CD14-positive monocyte (primary cell): ENCODE results near the gene CHST2. TPM values are rescaled to one million over a fixed set of nuclear protein-coding genes. Genes with fewer than 3 reads are reported as not detected.

Experiments used
- DNase-seq, 3 donors: peaks; one replicate each; pipeline ENCODE4 v3.0.0-alpha.2; 2011 to 2022
- H2AFZ ChIP-seq: 2 replicates; pipeline ENCODE4 v1.6.0; 2012; ENCODE audit warnings: mild to moderate bottlenecking, low read depth, low read length, inconsistent platforms; ENCODE audit not compliant: insufficient read depth, poor library complexity, severe bottlenecking
- H3K27ac ChIP-seq, 2 donors: 1 replicate in 1 of 2; 2 replicates in 1 of 2; pipeline ENCODE4 v1.5.1; 2012 to 2013; ENCODE audit warnings: low read length in 2 of 2, control low read depth in 1 of 2, inconsistent platforms in 1 of 2, low read depth in 1 of 2, mild to moderate bottlenecking in 1 of 2
- H3K27me3 ChIP-seq, 2 donors: one replicate each; pipeline versions ENCODE4 v1.6.0 to v1.6.1; 2011 to 2013; ENCODE audit warnings: low read length in 2 of 2; ENCODE audit not compliant: control insufficient read depth in 2 of 2, insufficient read depth in 2 of 2
- H3K36me3 ChIP-seq, 2 donors: replicated peaks in 1 of 2; 1 replicate in 1 of 2; 2 replicates in 1 of 2; pipeline versions ENCODE4 v1.5.1 to v1.6.1; 2012 to 2013; ENCODE audit warnings: low read length in 2 of 2, control low read depth in 1 of 2, inconsistent platforms in 1 of 2, mild to moderate bottlenecking in 1 of 2; ENCODE audit not compliant: insufficient read depth in 2 of 2, control insufficient read depth in 1 of 2
- H3K4me1 ChIP-seq, 2 donors: 1 replicate in 1 of 2; 2 replicates in 1 of 2; pipeline versions ENCODE4 v1.5.1 to v1.6.1; 2012 to 2013; ENCODE audit warnings: low read length in 2 of 2, control low read depth in 1 of 2, inconsistent platforms in 1 of 2, mild to moderate bottlenecking in 1 of 2, moderate library complexity in 1 of 2; ENCODE audit not compliant: insufficient read depth in 2 of 2, control insufficient read depth in 1 of 2
- H3K4me2 ChIP-seq: replicated peaks from 2 replicates; pipeline ENCODE3; 2012; ENCODE audit warnings: low read length, moderate library complexity, mild to moderate bottlenecking; ENCODE audit not compliant: poor library complexity, severe bottlenecking; ENCODE audit errors: extremely low read depth
- H3K4me3 ChIP-seq, 3 experiments: fragments of 200-600 bp in 1 of 3; sonication (generic) in 1 of 3; replicated peaks in 1 of 3; 1 replicate in 2 of 3; 2 replicates in 1 of 3; pipeline ENCODE4 v1.5.1; 2011 to 2013; ENCODE audit warnings: low read length in 3 of 3, mild to moderate bottlenecking in 3 of 3, control low read depth in 2 of 3, low read depth in 2 of 3, inconsistent platforms in 1 of 3, moderate library complexity in 1 of 3
- H3K79me2 ChIP-seq: 2 replicates; pipeline ENCODE4 v1.6.0; 2012; ENCODE audit warnings: mild to moderate bottlenecking, control low read depth, inconsistent platforms, low read length, moderate library complexity; ENCODE audit not compliant: insufficient read depth
- H3K9ac ChIP-seq: 2 replicates; pipeline ENCODE4 v1.6.0; 2017; ENCODE audit warnings: low read length, mild to moderate bottlenecking; ENCODE audit not compliant: insufficient read depth, poor library complexity, severe bottlenecking
- H3K9me3 ChIP-seq, 2 donors: replicated peaks in 1 of 2; 1 replicate in 1 of 2; 2 replicates in 1 of 2; pipeline versions ENCODE4 v1.5.1 to v1.6.1; 2012 to 2013; ENCODE audit warnings: low read length in 2 of 2, control low read depth in 1 of 2; ENCODE audit not compliant: control insufficient read depth in 1 of 2, insufficient read depth in 1 of 2
- H4K20me1 ChIP-seq: 2 replicates; pipeline ENCODE4 v1.6.0; 2012; ENCODE audit warnings: mild to moderate bottlenecking, low read length, control low read depth, moderate library complexity; ENCODE audit not compliant: insufficient read depth
- H3K27ac Mint-ChIP-seq, 7 donors: one replicate each; pipeline ENCODE4 v1.8.0; 2020; ENCODE audit warnings: mild to moderate bottlenecking in 7 of 7, mixed read lengths in 7 of 7, moderate library complexity in 6 of 7, inconsistent platforms in 2 of 7
- H3K27me3 Mint-ChIP-seq, 3 donors: one replicate each; pipeline ENCODE4 v1.8.0; 2021 to 2022; ENCODE audit warnings: low read depth in 3 of 3, mild to moderate bottlenecking in 3 of 3, mixed read lengths in 3 of 3, moderate library complexity in 3 of 3, inconsistent platforms in 1 of 3
- H3K36me3 Mint-ChIP-seq, 2 donors: one replicate each; pipeline ENCODE4 v1.8.0; 2020; ENCODE audit warnings: mixed read lengths in 2 of 2, inconsistent platforms in 1 of 2, mild to moderate bottlenecking in 1 of 2
- H3K4me1 Mint-ChIP-seq: one replicate; pipeline ENCODE4 v1.8.0; 2020; ENCODE audit warnings: mild to moderate bottlenecking, mixed read lengths
- H3K4me3 Mint-ChIP-seq, 2 donors: one replicate each; pipeline ENCODE4 v1.8.0; 2020; ENCODE audit warnings: mild to moderate bottlenecking in 2 of 2, mixed read lengths in 2 of 2, moderate library complexity in 1 of 2
- H3K9me3 Mint-ChIP-seq, 7 donors: one replicate each; pipeline ENCODE4 v1.8.0; 2020 to 2022; ENCODE audit warnings: mixed read lengths in 7 of 7, mild to moderate bottlenecking in 6 of 7, moderate library complexity in 6 of 7, inconsistent platforms in 2 of 7
- WGBS: methylation state at CpG from one replicate; pipeline ENCODE4 v1.1.5; 2013; ENCODE audit warnings: missing lambda C conversion rate; ENCODE audit not compliant: insufficient coverage; 5-methylcytosine and 5-hydroxymethylcytosine counted together
- intact Hi-C, 2 donors: fragments of 100-400 bp; cut with micrococcal nuclease; formaldehyde crosslinking; loops; one replicate each; pipeline versions ENCODE4 v1.15.0 to v1.15.1; 2023
- polyA plus RNA-seq, 3 donors: library from polyadenylated mRNA; depleted of rRNA in 1 of 3; unstranded in 2 of 3; stranded (reverse) in 1 of 3; fragments of 300-500 nt in 2 of 3; fragments of >200 nt in 1 of 3; fragmentation: Illumina TruSeq in 2 of 3; gene quantifications; 1 replicate in 2 of 3; 2 replicates in 1 of 3; pipeline ENCODE4 v1.2.3, GENCODE V29; 2012 to 2021
- TF ChIP-seq, protein P1 (sequence below): fragments of 200-600 bp; IDR thresholded peaks from one replicate; pipeline ENCODE4 v1.8.0; 2022; ENCODE audit warnings: antibody characterized with exemption, mild to moderate bottlenecking

CHST2 gene
- polyA plus RNA-seq, 3 donors = 6.1 to 18.0 (median 9.6) TPM

DNA sequence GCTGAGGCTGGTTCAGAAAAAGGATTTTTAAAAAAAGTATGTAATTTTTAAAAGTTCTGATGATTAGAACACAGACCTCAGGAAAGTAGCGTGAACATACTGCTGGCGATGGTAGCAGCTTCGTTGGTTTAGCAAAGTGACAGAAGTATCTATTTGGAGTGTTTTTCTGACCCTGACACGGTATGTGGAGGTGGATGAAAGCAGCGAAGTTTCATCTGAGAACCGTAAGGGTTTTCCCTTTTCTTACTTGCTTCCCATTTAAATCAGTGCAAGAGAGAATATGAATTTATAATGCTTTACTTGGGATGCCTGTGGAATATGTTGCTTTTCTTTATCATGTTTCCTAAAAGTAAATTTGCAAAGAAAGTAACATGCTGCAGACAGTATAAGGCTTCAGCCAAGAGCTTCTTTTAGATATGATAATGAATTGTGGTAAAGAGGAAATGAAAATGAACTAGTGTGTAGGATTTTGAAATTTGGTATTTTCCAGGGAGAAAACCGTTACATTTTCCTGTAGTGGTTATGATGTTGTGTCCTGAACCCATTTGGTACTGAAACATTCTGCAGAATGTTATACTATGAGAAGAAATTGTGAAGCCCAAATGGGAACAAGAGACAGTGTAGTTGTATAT, 3.9 kb downstream of the CHST2 start:
- peaks cover 60% of the 10 kb centered on the region for H3K4me1 Mint-ChIP-seq
- Histone ChIP-seq H3K4me3 (peak overlapping the region; percentile 24 to 69 (median 45)), H2AFZ (peak overlapping the region; percentile 69), H3K36me3 (peaks cover 0 to 9% of the 10 kb centered on the region in 2 donors), H3K9me3 (no peaks in the 10 kb centered on the region), H3K79me2 (peaks cover 65% of the 10 kb centered on the region), H3K9ac (peak overlapping the region; percentile 30), H3K4me2 (peak overlapping the region; percentile 82), H3K27ac (peak overlapping the region in 1 of 2 donors; percentile 73), H3K4me1 (peaks cover 44 to 64% of the 10 kb centered on the region in 2 donors), H3K27me3 (peaks cover 0 to under 1% of the 10 kb centered on the region in 2 donors), H4K20me1 (no peaks in the 10 kb centered on the region)
- H3K9me3 Mint-ChIP-seq = peaks cover 0 to 5% (median 0%) of the 10 kb centered on the region in 7 donors
- WGBS = 35% methylated on average over 3 of the region's 7 CpGs
- H3K27ac Mint-ChIP-seq = peak overlapping the region; percentile 65 to 89 (median 86)
- H3K36me3 Mint-ChIP-seq = peaks cover 13 to 15% of the 10 kb centered on the region in 2 donors
- peaks cover 5 to 8% (median 7%) of the 10 kb centered on the region in 3 donors for H3K27me3 Mint-ChIP-seq
- TF ChIP-seq, protein P1, sequence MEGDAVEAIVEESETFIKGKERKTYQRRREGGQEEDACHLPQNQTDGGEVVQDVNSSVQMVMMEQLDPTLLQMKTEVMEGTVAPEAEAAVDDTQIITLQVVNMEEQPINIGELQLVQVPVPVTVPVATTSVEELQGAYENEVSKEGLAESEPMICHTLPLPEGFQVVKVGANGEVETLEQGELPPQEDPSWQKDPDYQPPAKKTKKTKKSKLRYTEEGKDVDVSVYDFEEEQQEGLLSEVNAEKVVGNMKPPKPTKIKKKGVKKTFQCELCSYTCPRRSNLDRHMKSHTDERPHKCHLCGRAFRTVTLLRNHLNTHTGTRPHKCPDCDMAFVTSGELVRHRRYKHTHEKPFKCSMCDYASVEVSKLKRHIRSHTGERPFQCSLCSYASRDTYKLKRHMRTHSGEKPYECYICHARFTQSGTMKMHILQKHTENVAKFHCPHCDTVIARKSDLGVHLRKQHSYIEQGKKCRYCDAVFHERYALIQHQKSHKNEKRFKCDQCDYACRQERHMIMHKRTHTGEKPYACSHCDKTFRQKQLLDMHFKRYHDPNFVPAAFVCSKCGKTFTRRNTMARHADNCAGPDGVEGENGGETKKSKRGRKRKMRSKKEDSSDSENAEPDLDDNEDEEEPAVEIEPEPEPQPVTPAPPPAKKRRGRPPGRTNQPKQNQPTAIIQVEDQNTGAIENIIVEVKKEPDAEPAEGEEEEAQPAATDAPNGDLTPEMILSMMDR = no peak
- DNase-seq = peak in 2 of 3 donors; percentile 71 to 87
- intact Hi-C loops = loop anchor here (5.0 to 10.0 kb wide), 4 partner anchors 39 to 549 kb away; no protein-coding TSS in a partner anchor
- H3K4me3 Mint-ChIP-seq = peak overlapping the region; percentile 63 to 68

DNA sequence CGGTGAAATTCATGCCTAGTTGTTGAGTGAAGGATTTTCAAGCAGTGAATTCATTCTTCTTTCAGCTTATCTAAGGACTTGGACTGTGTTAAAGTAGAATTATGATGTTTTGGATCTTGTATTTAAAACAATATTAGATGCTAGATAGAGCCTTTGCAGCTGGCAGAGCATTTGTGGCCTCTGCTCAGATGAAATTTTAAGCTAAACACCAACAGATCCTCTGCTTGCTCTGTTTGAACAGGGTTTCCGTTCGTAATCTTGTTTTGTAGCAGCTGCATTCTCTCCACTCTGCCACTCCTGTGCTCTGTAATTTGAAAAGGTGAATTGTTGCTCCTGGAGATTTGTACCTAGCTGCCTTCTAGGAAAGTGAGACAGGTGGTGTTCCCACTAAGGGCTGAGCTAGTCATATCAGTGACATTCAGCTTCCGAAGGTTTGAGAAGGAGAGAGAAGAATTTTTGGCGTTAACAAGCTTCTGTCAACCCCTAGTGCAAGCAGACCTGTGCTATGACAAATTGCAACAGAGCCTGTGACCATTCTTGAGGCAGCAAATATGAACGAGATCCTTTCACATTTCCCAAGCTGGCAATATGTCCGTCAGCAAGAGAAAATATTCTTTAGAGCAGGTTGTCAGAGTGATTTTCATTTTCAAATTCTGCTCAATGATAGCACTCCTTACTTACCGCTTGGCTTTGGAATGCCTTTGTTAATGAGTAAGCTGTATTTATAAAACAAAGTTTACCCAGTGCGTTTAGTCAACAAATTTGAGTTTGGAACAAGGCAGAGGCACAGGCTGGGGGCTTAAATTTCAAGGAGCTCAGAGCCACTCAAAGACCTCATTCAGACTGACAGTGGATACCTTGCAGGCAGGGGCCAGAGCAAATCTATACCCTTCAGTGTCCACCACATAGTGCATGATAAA, 5.3 kb downstream of the CHST2 start:
- Histone ChIP-seq H3K27me3 (no peaks in the 10 kb centered on the region), H2AFZ (peak overlapping the region; percentile 21), H3K4me2 (peak overlapping the region; percentile 30), H3K4me1 (peaks cover 38 to 55% of the 10 kb centered on the region in 2 donors), H3K79me2 (peaks cover 60% of the 10 kb centered on the region), H4K20me1 (no peaks in the 10 kb centered on the region), H3K4me3 (peak overlapping the region in 1 of 3 experiments; percentile 7), H3K27ac (peak overlapping the region in 1 of 2 donors; percentile 58), H3K9me3 (no peaks in the 10 kb centered on the region), H3K36me3 (peaks cover 0 to 9% of the 10 kb centered on the region in 2 donors), H3K9ac (no peak overlapping the region)
- 17% methylated on average over 2 of the region's 9 CpGs for WGBS
- TF ChIP-seq, protein P1 = no peak
- intact Hi-C loops = loop anchor here (5.0 to 10.0 kb wide), 4 partner anchors 37 to 547 kb away; no protein-coding TSS in a partner anchor
- peaks cover 0 to 7% (median 0%) of the 10 kb centered on the region in 7 donors for H3K9me3 Mint-ChIP-seq
- peaks cover 0 to 4% (median 0%) of the 10 kb centered on the region in 3 donors for H3K27me3 Mint-ChIP-seq
- peaks cover 54% of the 10 kb centered on the region for H3K4me1 Mint-ChIP-seq
- peak in 1 of 3 donors; percentile 19 for DNase-seq
- H3K27ac Mint-ChIP-seq = peak overlapping the region in 4 of 7 donors; percentile 19 to 61 (median 42)
- H3K36me3 Mint-ChIP-seq = peaks cover 13 to 15% of the 10 kb centered on the region in 2 donors
- H3K4me3 Mint-ChIP-seq = peak overlapping the region in 1 of 2 donors; percentile 13
